Muscle of arm (tissue), 12 donors: ENCODE results near the gene TOGARAM2. TPM values are rescaled to one million over a fixed set of nuclear protein-coding genes. Genes with fewer than 3 reads are reported as not detected.
"Not testable (repeated sequence)": the region's sequence is repeated elsewhere in the genome, so short reads cannot be mapped to it uniquely, and the experiment has no call there.

Experiments used
- DNase-seq: peaks from one replicate; pipeline ENCODE4 v3.0.0-alpha.2; 2013
- polyA plus RNA-seq, 12 donors: library from polyadenylated mRNA; unstranded; fragments of 120-200 nt; gene quantifications; one replicate each; pipeline ENCODE4 v1.2.1, GENCODE V29; 2013; ENCODE audit not compliant: insufficient read length in 12 of 12

TOGARAM2 gene
- polyA plus RNA-seq, 12 donors, result 0.40 to 2.9 (median 0.90) TPM; not detected in 2

- no peak for DNase-seq
Measured at GRCh38 chr2:28976584-28976983, 4.5 kb upstream of the TOGARAM2 start.

GRCh38 chr2:28977176-28977875, 3.8 kb upstream of the TOGARAM2 start:
- DNase-seq, result no peak

GRCh38 chr2:28978001-28978400, 3.1 kb upstream of the TOGARAM2 start:
- not testable (repeated sequence) for DNase-seq

- DNase-seq, result no peak
Measured at GRCh38 chr2:28978606-28979005, 2.5 kb upstream of the TOGARAM2 start.

GRCh38 chr2:28979041-28979440, 2.1 kb upstream of the TOGARAM2 start:
- no peak for DNase-seq

- DNase-seq, result no peak
Measured at GRCh38 chr2:28979576-28980366, 1.3 kb upstream of the TOGARAM2 start.

- DNase-seq, result no peak
Measured at GRCh38 chr2:28980368-28981015, 606 bp upstream of the TOGARAM2 start.

- no peak for DNase-seq
Measured at GRCh38 chr2:28981620-28982376, 700 bp downstream of the TOGARAM2 start.

- DNase-seq, result no peak
Measured at GRCh38 chr2:28982381-28982950, 1.4 kb downstream of the TOGARAM2 start.

- no peak for DNase-seq
Measured at GRCh38 chr2:28986429-28986828, 5.3 kb downstream of the TOGARAM2 start.

GRCh38 chr2:28989973-28990372, 8.9 kb downstream of the TOGARAM2 start:
- DNase-seq, result no peak

- no peak for DNase-seq
Measured at GRCh38 chr2:28990445-28990844, 9.3 kb downstream of the TOGARAM2 start.

GRCh38 chr2:28991021-28991420, 9.9 kb downstream of the TOGARAM2 start:
- DNase-seq, result no peak

GRCh38 chr2:28991460-28991859, 10.4 kb downstream of the TOGARAM2 start:
- DNase-seq, result no peak

GRCh38 chr2:28993206-28993960, 12.3 kb downstream of the TOGARAM2 start:
- no peak for DNase-seq

- no peak for DNase-seq
Measured at GRCh38 chr2:28994074-28994473, 13.0 kb downstream of the TOGARAM2 start.

- DNase-seq, result no peak
Measured at GRCh38 chr2:28994679-28995078, 13.6 kb downstream of the TOGARAM2 start.

- no peak for DNase-seq
Measured at GRCh38 chr2:28995765-28996750, 15.0 kb downstream of the TOGARAM2 start.

- DNase-seq, result no peak
Measured at GRCh38 chr2:28997237-28997846, 16.2 kb downstream of the TOGARAM2 start.
